ENCODE results near the gene NSF.
"Not testable (repeated sequence)": the region's sequence is repeated elsewhere in the genome, so short reads cannot be mapped to it uniquely, and the experiment has no call there.

DNA sequence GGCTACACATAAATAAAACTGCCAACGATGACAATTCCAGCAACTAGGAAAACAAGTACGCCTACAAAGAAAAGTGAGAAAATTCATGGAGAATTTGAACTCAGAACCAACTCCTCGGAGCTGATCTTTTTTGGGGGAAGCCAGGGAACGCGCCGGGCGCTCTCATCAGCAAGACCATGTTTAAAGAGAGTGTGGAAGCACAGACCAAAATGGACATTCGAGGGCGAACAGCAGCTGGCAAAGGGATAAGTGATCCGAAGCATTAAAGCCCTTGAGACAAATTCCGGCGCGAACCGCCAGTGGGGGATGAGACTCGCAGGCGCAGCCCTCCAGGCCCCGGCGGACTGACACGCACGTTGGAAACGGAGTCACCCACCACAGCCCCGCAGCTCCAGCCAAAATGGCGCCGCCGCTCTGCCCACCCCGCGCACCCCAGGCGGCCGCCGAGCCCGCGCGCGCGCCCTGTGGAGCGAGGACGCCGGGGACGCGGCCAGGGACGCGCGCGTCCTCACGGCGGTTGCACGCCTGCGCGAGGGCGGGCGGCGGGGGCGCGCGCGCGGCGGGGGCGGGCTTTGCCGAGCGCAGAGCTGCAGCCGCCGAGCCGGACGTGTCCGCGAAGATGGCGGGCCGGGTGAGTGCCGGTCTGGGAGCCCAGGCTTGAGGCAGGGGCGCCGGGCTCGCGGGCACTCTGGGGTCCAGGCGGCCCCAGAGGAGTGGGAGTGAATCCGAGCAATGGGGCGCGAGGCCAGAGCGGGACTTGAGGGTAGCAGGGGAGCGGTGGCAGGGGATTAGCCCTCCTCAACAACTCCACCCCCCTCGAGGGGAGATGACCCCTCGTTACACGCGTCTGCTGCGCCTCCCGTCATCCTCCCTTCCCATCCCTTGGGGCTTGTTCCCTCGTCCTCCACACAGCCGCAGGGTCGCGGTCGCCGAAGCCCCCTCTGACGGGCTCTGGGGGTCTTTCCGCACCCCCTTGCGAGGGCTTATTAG, at the start of gene NSF:
- TF ChIP-seq SNAI2 (CRISPR knock-in tag; IDR thresholded peaks at IDR 0.05); ARNTL (CRISPR knock-in tag; IDR thresholded peaks at IDR 0.05; ENCODE audit: borderline replicate concordance, low read depth); ZFP3 (CRISPR knock-in tag; IDR thresholded peaks at IDR 0.05); ESRRG (CRISPR knock-in tag; IDR thresholded peaks at IDR 0.05); ZC3H10 (CRISPR knock-in tag; IDR thresholded peaks at IDR 0.05); TOX (CRISPR knock-in tag; IDR thresholded peaks at IDR 0.05; ENCODE audit: borderline replicate concordance); BACH2 (CRISPR knock-in tag; IDR thresholded peaks at IDR 0.05; ENCODE audit: borderline replicate concordance); ZFP30 (CRISPR knock-in tag; IDR thresholded peaks at IDR 0.05); PATZ1 (CRISPR knock-in tag; IDR thresholded peaks at IDR 0.05; ENCODE audit: borderline replicate concordance); ZNF565 (CRISPR knock-in tag; conservative IDR thresholded peaks at IDR 0.05; ENCODE audit: low read depth): not testable (repeated sequence)
